ENCODE data around the gene ATXN2. TPM values are rescaled to one million over a fixed set of nuclear protein-coding genes. Genes with fewer than 3 reads are reported as not detected.

Gene ATXN2
- total and polyA plus RNA-seq, 9 of the 15 experiments (the other 6 are each of a cell fraction or from before 2014, with no cell fraction given), result 16.8 to 67.8 (median 29.3) TPM

GRCh38 chr12:111458546-111459172 lies 140.5 kb downstream of the ATXN2 start:
- ATAC-seq (no peak), FAIRE-seq (no peak), DNase-seq (ENCODE audit: extremely low read depth in 1 of 4, low spot score in 3 of 4) (no peak)
- no TSS peak for BruUV-seq (replicated peaks)
- no peaks in the 10 kb centered on the region for H3K9me1 ChIP-seq (ENCODE audit: control insufficient read depth, insufficient read depth, low read length)
- no peak overlapping the region; the same call in 2 of the 3 replicates for H3K27ac ChIP-seq (ENCODE audit: extremely low read depth, low read depth, low read length)
- intact Hi-C loops (cut with micrococcal nuclease) (no loop called here), in situ Hi-C loops (cut with MboI) (no loop called here)
- no peaks in the 10 kb centered on the region for H3K79me2 ChIP-seq (ENCODE audit: control insufficient read depth, insufficient read depth, low read length)
- TF ChIP-seq CEBPB (tag; IDR thresholded peaks at IDR 0.05) (no peak), CREB1 (IDR thresholded peaks at IDR 0.05) (no peak), CREB1 (CRISPR knock-in tag; IDR thresholded peaks at IDR 0.05) (no peak), PTBP1 (IDR thresholded peaks at IDR 0.05; ENCODE audit: low read depth, low read length) (no peak), HBP1 (CRISPR knock-in tag; IDR thresholded peaks at IDR 0.05) (no peak)
- ChIA-PET CTCF (ENCODE audit: low intra/inter-chr PET ratio) (no interaction called here), POLR2A (interaction anchor here (0.6 to 1.8 kb wide), 4 partner anchors 10 to 55 kb away, joined by 3 to 6 read pairs (median 4); no protein-coding TSS in a partner anchor)
- no peaks in the 10 kb centered on the region for H3K9me3 ChIP-seq (replicated peaks; ENCODE audit: control insufficient read depth, insufficient read depth, low read depth, low read length)
- no peak overlapping the region for H3K4me2 ChIP-seq (ENCODE audit: insufficient read depth, low read length)
- H2AFZ ChIP-seq (ENCODE audit: low read depth, low read length), result no peak overlapping the region
- H3K4me3 ChIP-seq, result no peak overlapping the region
- H3K4me1 ChIP-seq (replicated peaks in 1 of 2; ENCODE audit: control insufficient read depth in 2 of 2, insufficient read depth in 2 of 2, low read length in 2 of 2), result no peaks in the 10 kb centered on the region
- no peak overlapping the region for H3K9ac ChIP-seq (ENCODE audit: insufficient read depth in 1 of 2, low read depth in 2 of 2, low read length in 2 of 2)
- H3K36me3 ChIP-seq (ENCODE audit: control insufficient read depth, insufficient read depth, low read length), result peaks cover 81% of the 10 kb centered on the region
- WGBS (ENCODE audit: insufficient coverage, low coverage, missing lambda C conversion rate), result 91% methylated on average over 6 of the region's 6 CpGs
- H4K20me1 ChIP-seq (replicated peaks; ENCODE audit: control insufficient read depth, insufficient read depth, low read length), result 0 out of 2 replicates have a peak, but pooled peaks cover 8% of the 10 kb centered on the region
- H3K27me3 ChIP-seq (ENCODE audit: control insufficient read depth in 2 of 2, insufficient read depth in 2 of 2, low read length in 2 of 2), result no peaks in the 10 kb centered on the region

Data from K562 (cell line).